HG02623 (cell line): ENCODE measurements around the gene SLC2A4RG.
"Not testable (repeated sequence)": the region's sequence is repeated elsewhere in the genome, so short reads cannot be mapped to it uniquely, and the experiment has no call there.

Experiments
- ATAC-seq: cut with Tn5 transposase; IDR thresholded peaks from one replicate; pipeline ENCODE4 v1.9.1; 2021; ENCODE audit warnings: moderate library complexity; ENCODE audit not compliant: unreplicated experiment

The SLC2A4RG gene

DNA sequence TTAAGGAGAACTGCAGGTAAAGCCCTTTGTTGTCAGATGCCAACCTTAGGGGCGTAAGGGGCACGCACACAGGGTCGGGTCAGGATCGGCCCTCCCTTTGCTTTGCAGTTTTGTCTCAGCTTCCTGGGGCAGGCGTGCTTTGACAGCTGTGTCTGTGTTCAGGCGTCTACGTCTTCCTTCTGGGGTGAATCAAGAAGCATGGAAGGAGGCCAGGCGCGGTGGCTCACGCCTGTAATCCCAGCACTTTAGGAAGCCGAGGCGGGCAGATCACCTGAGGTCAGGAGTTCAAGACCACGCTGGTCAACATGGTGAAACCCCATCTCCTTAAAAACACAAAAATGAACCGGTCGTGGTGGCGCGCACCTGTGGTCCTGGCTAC is 30.4 kb upstream of the SLC2A4RG start:
- ATAC-seq: no peak

- ATAC-seq: no peak
Measured at GRCh38 chr20:63711085-63711645, 28.4 kb upstream of the SLC2A4RG start.

DNA sequence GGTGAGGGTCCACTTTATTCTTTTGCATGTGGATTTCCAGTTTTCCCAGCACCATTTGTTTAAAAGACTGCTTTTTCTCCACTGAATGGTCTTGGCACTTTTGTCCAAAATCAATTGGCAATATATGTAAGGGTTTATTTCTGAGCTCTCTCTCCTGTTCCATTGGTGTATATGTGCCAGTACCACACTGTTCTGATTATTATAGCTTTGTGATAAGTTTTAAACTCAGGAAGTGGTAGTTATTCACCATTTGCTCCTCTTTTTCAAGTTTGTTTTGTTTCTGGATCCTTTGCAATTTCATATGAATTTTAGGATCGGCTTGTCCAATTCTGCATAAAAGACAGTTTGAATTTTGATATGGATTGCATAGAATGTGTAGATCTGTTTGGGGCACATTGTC is 27.4 kb upstream of the SLC2A4RG start:
- ATAC-seq: no peak

DNA sequence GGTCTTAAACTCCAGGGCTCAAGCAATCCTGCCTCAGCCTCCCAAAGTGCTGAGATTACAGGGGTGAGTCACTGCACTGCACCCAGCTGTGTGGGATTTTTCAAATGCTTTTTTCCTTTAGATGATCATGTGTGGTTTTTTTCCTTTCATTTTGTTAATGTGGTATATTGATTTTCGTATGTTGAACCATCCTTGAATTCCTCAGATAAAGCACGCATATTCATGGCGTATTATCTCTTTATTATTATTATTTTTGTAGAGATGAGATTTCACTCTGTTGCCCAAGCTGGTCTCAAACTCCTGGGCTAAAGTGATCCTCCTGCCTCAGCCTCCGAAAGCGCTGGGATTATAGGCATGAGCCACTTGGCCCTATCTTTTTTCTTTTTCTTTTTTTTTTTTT is 24.7 kb upstream of the SLC2A4RG start:
- no peak for ATAC-seq

GRCh38 chr20:63718996-63719395 is 20.6 kb upstream of the SLC2A4RG start:
- ATAC-seq: no peak

DNA sequence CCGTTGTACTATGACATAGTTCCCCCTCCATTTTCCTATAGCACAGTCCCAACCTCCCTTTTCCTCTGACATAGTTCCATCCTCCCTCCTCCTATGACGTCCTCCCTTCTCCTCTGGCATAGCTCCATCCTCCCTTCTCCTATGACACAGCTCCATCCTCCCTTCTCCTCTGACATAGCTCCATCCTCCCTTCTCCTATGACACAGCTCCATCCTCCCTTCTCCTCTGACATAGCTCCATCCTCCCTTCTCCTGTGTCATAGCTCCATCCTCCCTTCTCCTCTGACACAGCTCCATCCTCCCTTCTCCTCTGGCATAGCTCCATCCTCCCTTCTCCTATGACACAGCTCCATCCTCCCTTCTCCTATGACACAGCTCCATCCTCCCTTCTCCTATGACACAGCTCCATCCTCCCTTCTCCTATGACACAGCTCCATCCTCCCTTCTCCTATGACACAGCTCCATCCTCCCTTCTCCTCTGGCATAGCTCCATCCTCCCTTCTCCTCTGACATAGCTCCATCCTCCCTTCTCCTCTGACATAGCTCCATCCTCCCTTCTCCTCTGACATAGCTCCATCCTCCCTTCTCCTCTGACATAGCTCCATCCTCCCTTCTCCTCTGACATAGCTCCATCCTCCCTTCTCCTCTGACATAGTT is 16.5 kb upstream of the SLC2A4RG start:
- ATAC-seq: not testable (repeated sequence)

DNA sequence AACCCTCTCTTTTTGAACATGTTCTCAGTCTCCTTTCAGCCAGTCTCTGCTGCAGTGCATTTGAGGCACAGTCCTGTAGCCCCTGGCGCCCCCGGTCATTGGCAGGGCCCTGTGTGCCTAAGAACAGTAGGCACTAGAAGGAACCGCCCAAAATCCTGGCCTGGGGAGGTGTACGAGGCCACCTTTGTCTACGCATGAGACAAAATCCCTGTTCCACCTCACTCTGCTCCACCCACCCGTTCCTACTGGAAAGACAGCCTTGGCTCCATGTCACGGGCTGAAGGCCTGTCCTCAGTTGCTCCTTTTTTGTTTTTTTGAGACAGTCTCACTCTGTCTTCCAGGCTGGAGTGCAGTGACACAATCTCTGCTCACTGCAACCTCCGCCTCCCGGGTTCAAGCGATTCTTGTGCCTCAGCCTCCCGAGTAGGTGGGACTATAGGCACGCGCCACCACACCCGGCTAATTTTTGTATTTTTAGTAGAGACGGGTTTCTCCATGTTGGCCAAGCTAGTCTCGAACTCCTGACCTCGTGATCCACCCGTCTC is 9.3 kb upstream of the SLC2A4RG start:
- ATAC-seq: not testable (repeated sequence)

GRCh38 chr20:63731410-63731809 is 8.2 kb upstream of the SLC2A4RG start:
- no peak for ATAC-seq

GRCh38 chr20:63732118-63733095 is 7.2 kb upstream of the SLC2A4RG start:
- ATAC-seq: no peak

- ATAC-seq: no peak
Measured at GRCh38 chr20:63733117-63733516, 6.5 kb upstream of the SLC2A4RG start.

DNA sequence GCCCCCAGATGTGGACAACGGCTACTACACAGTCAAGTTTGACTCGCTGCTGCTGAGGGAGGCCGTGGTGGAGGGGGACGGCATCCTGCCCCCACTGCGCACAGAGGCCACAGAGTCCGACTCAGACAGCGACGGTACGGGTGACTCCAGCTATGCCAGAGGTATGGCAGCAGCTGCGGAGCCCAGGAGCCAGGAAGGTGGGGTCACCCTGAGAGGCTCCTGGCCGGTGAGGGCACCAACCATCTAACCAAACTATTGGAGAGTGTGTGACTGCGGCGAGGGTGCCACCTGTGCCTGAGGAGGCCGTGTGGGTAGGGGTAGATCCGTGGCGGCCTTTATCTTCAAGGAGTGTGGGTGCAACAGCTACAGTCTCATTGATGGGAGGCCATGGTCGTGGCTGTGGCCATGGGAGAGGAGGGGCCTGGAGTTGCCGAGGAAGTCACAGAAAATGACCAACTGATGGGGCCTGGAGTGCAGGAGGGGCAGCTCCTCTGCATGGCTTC is 5.9 kb upstream of the SLC2A4RG start:
- ATAC-seq: no peak

DNA sequence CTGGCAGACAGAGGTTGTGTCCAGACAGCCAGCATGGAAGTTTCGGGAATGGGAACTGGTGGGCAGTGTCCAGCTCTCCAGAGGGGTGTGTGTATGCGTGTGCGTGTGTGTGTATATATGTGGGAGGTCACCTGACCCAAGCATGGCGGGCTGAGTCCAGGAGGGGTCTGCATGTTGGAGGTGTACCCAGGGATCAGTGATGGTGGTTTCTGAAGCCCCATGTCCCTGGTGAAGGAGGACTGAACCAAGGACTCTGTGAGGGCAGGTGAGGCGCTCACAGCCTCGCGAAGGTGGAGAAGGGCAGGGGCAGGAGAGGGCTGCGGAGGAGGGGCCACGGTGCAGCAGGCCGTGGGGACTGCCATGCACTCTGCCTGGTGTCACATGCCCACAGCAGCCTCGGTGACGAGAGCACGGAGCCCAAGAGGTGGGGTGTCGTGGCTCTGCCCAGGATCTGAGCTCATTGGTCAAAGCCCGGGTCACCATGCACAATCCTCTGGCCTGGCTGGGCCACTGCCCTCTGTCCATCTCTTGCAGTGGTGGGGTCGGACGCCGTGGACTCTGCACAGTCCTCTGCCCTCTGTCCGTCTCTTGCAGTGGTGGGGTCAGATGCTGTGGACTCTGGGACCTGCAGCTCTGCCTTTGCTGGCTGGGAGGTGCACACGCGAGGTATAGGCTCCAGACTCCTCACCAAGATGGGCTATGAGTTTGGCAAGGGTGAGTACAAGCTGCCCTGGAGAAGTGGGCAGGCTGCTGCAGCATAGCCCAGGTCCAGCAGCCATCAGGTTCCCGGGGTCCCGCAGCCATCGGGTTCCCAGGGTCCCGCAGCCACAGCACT is 5.2 kb upstream of the SLC2A4RG start:
- no peak for ATAC-seq

DNA sequence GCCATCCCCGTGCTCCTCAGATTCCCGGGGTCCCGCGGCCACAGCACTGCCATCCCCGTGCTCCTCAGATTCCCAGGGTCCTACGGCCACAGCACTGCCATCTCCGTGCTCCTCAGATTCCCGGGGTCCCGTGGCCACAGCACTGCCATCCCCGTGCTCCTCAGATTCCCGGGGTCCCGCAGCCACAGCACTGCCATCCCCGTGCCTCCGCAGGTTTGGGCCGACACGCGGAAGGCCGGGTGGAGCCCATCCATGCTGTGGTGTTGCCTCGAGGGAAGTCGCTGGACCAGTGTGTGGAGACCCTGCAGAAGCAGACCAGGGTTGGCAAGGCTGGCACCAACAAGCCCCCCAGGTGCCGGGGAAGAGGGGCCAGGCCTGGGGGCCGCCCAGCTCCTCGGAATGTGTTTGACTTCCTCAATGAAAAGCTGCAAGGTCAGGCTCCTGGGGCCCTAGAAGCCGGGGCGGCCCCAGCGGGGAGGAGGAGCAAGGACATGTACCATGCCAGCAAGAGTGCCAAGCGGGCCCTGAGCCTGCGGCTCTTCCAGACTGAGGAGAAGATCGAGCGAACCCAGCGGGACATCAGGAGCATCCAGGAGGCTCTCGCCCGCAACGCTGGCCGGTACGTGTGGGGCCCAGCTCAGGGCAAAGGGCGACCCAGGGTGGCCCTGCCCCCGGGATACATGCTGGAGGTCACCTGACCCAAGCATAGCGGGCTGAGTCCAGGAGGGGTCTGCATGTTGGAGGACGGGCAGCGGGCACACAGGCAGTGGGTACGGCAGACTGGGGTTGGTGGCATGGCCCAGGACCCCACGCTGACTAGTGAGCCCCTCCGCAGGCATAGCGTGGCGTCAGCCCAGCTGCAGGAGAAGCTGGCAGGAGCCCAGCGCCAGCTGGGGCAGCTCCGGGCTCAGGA is 4.4 kb upstream of the SLC2A4RG start:
- no peak for ATAC-seq

GRCh38 chr20:63735859-63736718 is 3.5 kb upstream of the SLC2A4RG start, which contains the start of gene LIME1:
TSS of gene LIME1 (plus strand) at chr20:63736664. CDS start at chr20:63737550, 886 bp downstream.
- ATAC-seq: no peak

- no peak for ATAC-seq
Measured at GRCh38 chr20:63736893-63737694, 2.5 kb upstream of the SLC2A4RG start.

GRCh38 chr20:63737695-63737944 is 2.0 kb upstream of the SLC2A4RG start:
- no peak for ATAC-seq

DNA sequence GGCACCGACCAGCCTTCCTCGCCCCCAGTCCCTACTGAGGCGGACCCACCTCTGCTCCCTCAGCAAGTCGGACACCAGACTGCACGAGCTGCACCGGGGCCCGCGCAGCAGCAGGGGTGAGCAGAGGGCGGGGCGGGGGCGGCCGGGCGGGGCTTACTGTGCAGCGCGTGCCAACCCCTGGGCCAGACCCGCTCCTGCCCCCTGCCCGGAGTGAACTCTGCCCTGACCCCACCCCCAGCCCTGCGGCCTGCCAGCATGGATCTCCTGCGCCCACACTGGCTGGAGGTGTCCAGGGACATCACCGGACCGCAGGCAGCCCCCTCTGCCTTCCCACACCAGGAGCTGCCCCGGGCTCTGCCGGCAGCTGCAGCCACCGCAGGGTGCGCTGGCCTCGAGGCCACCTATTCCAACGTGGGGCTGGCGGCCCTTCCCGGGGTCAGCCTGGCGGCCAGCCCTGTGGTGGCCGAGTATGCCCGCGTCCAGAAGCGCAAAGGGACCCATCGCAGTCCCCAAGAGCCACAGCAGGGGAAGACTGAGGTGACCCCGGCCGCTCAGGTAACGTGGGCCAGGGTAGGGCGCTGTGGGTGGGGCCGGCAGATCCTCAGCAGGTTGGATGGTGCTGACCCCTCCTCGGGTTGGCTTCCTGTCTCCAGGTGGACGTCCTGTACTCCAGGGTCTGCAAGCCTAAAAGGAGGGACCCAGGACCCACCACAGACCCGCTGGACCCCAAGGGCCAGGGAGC is 1.5 kb upstream of the SLC2A4RG start:
- ATAC-seq: no peak
